ENCODE results near the gene FOXK1.

Gene FOXK1

GRCh38 chr7:4762121-4763055 is 80.3 kb downstream of the FOXK1 start:
- no peak for TF ChIP-seq POLR2A (IDR thresholded peaks at IDR 0.05; ENCODE audit: low read depth, low read length)
- no peak for DNase-seq (ENCODE audit: insufficient read length, low spot score)
- FAIRE-seq = no peak

GRCh38 chr7:4763091-4763793 is 81.1 kb downstream of the FOXK1 start:
- DNase-seq (ENCODE audit: insufficient read length, low spot score) (no peak), FAIRE-seq (no peak)
- TF ChIP-seq POLR2A (IDR thresholded peaks at IDR 0.05; ENCODE audit: low read depth, low read length) = no peak

GRCh38 chr7:4763794-4764185 is 81.7 kb downstream of the FOXK1 start:
- no peak for TF ChIP-seq POLR2A (IDR thresholded peaks at IDR 0.05; ENCODE audit: low read depth, low read length)
- DNase-seq (ENCODE audit: insufficient read length, low spot score) = no peak
- FAIRE-seq = no peak

- DNase-seq (ENCODE audit: insufficient read length, low spot score) = no peak
- TF ChIP-seq POLR2A (IDR thresholded peaks at IDR 0.05; ENCODE audit: low read depth, low read length) = no peak
Observed at GRCh38 chr7:4764402-4765007, 82.4 kb downstream of the FOXK1 start.

GRCh38 chr7:4765776-4766490 is 83.8 kb downstream of the FOXK1 start:
- no peak for DNase-seq (ENCODE audit: insufficient read length, low spot score)
- no peak for FAIRE-seq
- no peak for TF ChIP-seq POLR2A (IDR thresholded peaks at IDR 0.05; ENCODE audit: low read depth, low read length)

More at GRCh38 chr7:4764402-4765007, 82.4 kb downstream of the FOXK1 start:
- no peak for FAIRE-seq

- no peak for TF ChIP-seq POLR2A (IDR thresholded peaks at IDR 0.05; ENCODE audit: low read depth, low read length)
- DNase-seq (ENCODE audit: insufficient read length, low spot score) (no peak), FAIRE-seq (no peak)
Observed at GRCh38 chr7:4766666-4767519, 84.8 kb downstream of the FOXK1 start.

- no peak for TF ChIP-seq POLR2A (IDR thresholded peaks at IDR 0.05; ENCODE audit: low read depth, low read length)
- FAIRE-seq (no peak), DNase-seq (ENCODE audit: insufficient read length, low spot score) (no peak)
Observed at GRCh38 chr7:4768597-4769569, 86.8 kb downstream of the FOXK1 start.

GRCh38 chr7:4769761-4770160 is 87.7 kb downstream of the FOXK1 start:
- FAIRE-seq = no peak
- no peak for DNase-seq (ENCODE audit: insufficient read length, low spot score)

GRCh38 chr7:4770886-4771285 is 88.8 kb downstream of the FOXK1 start:
- TF ChIP-seq POLR2A (IDR thresholded peaks at IDR 0.05; ENCODE audit: low read depth, low read length) = no peak
- DNase-seq (ENCODE audit: insufficient read length, low spot score) (no peak), FAIRE-seq (no peak)

More at GRCh38 chr7:4769761-4770160, 87.7 kb downstream of the FOXK1 start:
- TF ChIP-seq POLR2A (IDR thresholded peaks at IDR 0.05; ENCODE audit: low read depth, low read length) = no peak

- DNase-seq (ENCODE audit: insufficient read length, low spot score) (no peak), FAIRE-seq (no peak)
- TF ChIP-seq POLR2A (IDR thresholded peaks at IDR 0.05; ENCODE audit: low read depth, low read length) = no peak
Observed at GRCh38 chr7:4771737-4772136, 89.6 kb downstream of the FOXK1 start.

- DNase-seq (ENCODE audit: insufficient read length, low spot score) (no peak), FAIRE-seq (no peak)
- no peak for TF ChIP-seq POLR2A (IDR thresholded peaks at IDR 0.05; ENCODE audit: low read depth, low read length)
Observed at GRCh38 chr7:4772306-4772705, 90.2 kb downstream of the FOXK1 start.

- DNase-seq (ENCODE audit: insufficient read length, low spot score) (no peak), FAIRE-seq (no peak)
- no peak for TF ChIP-seq POLR2A (IDR thresholded peaks at IDR 0.05; ENCODE audit: low read depth, low read length)
Observed at GRCh38 chr7:4774007-4774406, 91.9 kb downstream of the FOXK1 start.

Data from H54 (cell line).